ENCODE measurements around the gene CCDC178. TPM values are rescaled to one million over a fixed set of nuclear protein-coding genes. Genes with fewer than 3 reads are reported as not detected.

CCDC178 gene, protein sequence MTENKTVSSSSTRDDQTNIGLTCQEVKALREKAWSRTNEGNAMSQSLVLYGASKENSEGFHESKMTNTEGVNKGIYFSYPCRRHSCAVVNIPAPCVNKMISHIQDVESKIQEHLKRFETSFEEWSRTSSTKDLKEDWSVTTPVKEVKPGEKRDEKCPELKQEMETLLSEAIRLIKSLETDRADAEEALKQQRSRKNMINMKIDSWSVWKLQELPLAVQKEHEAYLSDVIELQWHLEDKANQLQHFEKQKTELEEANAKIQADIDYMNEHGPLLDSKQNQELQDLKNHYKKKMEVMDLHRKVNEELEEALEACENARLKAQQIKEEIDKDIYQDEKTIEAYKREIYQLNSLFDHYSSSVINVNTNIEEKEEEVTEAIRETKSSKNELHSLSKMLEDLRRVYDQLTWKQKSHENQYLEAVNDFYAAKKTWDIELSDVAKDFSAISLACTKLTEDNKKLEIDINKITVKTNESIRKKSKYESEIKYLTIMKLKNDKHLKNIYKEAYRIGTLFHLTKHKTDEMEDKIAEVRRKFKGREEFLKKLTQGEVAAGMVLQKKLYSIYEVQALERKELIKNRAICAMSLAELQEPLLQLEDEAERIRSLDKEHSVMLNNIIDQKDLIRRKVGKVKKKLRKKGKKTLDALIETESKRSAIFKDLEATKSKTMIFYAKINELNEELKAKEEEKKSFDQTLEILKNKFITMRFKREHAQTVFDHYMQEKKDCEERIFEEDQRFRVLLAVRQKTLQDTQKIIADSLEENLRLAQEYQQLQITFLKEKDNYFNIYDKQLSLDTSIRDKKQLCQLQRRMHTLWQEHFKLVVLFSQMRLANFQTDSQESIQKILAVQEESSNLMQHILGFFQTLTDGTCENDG
- total RNA-seq = not detected

DNA sequence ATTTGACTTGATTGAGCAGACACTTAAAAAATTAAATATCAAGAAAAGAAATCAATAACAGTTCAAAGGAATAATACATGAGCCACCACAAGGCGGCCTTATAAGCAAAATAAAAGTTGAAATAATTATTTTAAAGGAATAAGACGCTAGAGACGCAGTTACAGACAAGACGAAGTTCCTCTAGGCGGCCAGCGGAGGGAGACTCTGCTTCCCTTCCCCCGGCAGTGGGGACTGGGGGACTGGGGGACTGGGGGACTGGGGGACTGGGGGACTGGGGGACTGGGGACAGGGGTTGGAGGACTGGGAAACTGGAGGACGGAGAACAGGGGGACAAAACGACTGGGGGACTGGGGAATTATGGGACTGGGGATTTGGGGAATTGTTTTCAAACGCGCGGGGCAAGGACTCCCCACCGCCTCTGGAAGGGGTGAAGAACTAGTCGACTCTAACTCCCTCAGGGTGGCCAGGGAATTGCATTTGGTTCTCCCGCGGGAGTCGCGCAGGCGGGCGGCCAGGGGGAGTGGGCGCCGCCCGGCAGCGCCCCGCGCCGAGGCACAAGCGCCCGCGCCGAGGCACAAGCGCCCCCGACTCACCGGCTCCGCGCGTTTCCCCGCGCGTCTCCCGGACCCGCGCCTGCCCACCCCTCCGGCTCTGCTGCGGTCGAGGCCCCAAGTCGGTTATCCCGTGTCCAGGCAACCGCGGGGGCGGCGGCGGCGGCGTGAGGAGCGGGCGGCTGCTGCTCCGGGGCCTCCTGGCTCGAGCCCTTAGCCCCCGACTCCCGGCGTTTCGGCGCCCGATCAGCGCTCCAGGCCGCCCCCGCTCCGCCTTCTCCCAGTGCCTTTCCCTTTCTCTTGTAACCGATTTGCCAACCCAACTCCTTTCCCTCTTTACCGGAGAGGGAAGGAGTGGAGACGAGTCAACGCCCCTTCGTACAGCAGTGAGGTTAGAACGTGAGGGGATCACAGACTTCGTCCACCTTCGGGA lies at the start of gene CCDC178:
TSS of gene CCDC178 (minus strand) at position 662 of the 984 bp plus-strand sequence. CDS start 28,633 bp downstream, outside the sequence.
- peaks cover 26% of the 10 kb centered on the region for H3K27me3 Mint-ChIP-seq (ENCODE audit: low read depth)
- no peaks in the 10 kb centered on the region for H3K4me1 Mint-ChIP-seq (ENCODE audit: low read depth)
- H3K4me3 Mint-ChIP-seq = no peak within 1 kb of the TSS
- H3K9me3 Mint-ChIP-seq = peaks cover 4 to 6% of the 10 kb centered on the region in 2 donors
- DNase-seq (no peak), ATAC-seq (replicated peaks in 1 of 2) (no peak)
- H3K27ac Mint-ChIP-seq = no peak within 1 kb of the TSS
- H3K36me3 Mint-ChIP-seq (ENCODE audit: insufficient read depth in 2 of 2) = peaks cover 0 to 3% of the 10 kb centered on the region in 2 donors

DNA sequence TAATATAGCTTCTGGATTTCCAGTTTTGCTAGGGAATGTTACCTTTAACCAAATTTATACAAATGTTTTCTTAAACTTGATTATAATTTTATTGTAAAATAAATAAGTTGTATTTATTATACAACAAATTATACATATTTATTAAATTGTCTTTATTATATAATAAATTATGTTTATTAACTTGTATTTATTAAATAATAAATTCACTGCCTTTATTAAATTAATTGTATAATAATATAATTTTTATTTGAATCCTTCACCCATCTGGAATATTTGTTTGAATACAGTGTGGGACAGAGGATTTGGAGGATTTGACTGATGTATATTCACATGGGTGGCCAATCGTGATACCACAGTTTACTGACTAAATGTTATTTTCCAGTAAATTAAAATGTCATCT lies 43.4 kb upstream of the CCDC178 start:
- H3K4me1 Mint-ChIP-seq (ENCODE audit: low read depth) = no peaks in the 10 kb centered on the region
- no peak for DNase-seq
- no peaks in the 10 kb centered on the region for H3K36me3 Mint-ChIP-seq (ENCODE audit: insufficient read depth in 2 of 2)
- H3K27me3 Mint-ChIP-seq (ENCODE audit: low read depth) = no peaks in the 10 kb centered on the region
- H3K4me3 Mint-ChIP-seq = no peak overlapping the region
- peaks cover 1 to 2% of the 10 kb centered on the region in 2 donors for H3K9me3 Mint-ChIP-seq
- no peak for ATAC-seq (replicated peaks in 1 of 2)
- H3K27ac Mint-ChIP-seq = no peak overlapping the region

DNA sequence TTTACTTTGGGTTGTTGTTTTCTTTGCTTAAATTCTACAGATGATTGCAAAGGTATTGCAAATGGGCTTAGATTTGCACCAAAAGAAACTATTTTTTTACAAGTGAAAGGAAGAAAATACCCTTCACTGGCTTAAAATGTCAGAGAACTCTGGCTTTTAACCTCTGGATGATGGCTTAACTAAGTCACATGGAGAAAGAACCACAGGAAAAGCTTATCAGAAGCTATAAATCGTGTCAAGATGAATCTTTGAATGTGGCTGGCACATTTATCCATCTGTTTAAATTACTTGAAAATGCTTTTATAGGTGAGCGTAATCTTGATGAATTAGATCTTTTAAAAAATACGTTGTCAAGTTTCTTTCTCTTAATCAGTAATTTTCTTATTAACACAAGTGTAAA lies 32.0 kb upstream of the CCDC178 start:
- Mint-ChIP-seq H3K27ac (no peak overlapping the region), H3K36me3 (ENCODE audit: insufficient read depth in 2 of 2) (no peaks in the 10 kb centered on the region), H3K27me3 (ENCODE audit: low read depth) (no peaks in the 10 kb centered on the region), H3K9me3 (peaks cover 0 to 2% of the 10 kb centered on the region in 2 donors), H3K4me3 (no peak overlapping the region), H3K4me1 (ENCODE audit: low read depth) (no peaks in the 10 kb centered on the region)
- no peak for DNase-seq
- ATAC-seq (replicated peaks in 1 of 2) = no peak

DNA sequence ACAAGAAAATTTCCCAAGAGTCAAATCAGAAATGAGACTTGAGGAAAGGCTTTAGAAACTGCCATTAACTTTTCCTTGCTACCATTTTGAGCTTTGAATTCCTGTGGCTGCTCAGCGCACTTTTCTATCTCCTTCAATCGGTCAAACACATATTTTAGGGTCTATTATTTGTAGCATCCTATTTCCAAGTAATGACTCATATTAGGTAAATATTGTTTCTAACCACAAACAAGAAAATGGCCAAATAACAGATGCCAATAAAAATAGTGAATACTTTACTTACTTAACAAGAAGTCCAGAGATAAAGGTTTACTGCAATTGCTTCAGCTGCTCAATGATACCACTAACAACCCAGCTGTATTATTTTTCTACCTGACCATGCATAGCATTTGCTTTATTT lies 29.7 kb upstream of the CCDC178 start:
- Mint-ChIP-seq H3K27me3 (ENCODE audit: low read depth) (no peaks in the 10 kb centered on the region), H3K27ac (no peak overlapping the region), H3K4me3 (no peak overlapping the region), H3K9me3 (peaks cover 2% of the 10 kb centered on the region in 2 donors), H3K36me3 (ENCODE audit: insufficient read depth in 2 of 2) (no peaks in the 10 kb centered on the region), H3K4me1 (ENCODE audit: low read depth) (no peaks in the 10 kb centered on the region)
- no peak for DNase-seq
- no peak for ATAC-seq (replicated peaks in 1 of 2)

DNA sequence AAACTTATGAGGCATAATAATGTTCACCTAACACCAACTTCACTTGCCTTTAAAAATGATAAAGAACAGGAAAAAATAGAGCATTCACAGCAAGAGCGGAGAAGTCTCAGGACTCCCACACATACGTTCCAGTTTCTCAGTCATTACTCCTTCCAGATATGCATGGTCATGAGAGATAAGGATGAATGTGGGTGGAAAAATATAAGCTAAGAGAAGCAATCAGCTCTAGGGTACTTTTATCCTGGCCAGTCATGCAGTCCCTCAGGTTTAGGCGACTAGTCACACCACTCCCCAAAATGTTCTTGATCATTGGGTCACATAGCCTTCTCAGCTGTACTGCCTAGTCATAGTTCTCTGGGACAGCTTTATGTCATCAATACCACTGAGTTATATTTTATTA lies 29.2 kb upstream of the CCDC178 start:
- ATAC-seq (replicated peaks in 1 of 2) = no peak
- Mint-ChIP-seq H3K36me3 (ENCODE audit: insufficient read depth in 2 of 2) (no peaks in the 10 kb centered on the region), H3K27ac (no peak overlapping the region), H3K4me1 (ENCODE audit: low read depth) (no peaks in the 10 kb centered on the region), H3K9me3 (peaks cover 2% of the 10 kb centered on the region in 2 donors), H3K27me3 (ENCODE audit: low read depth) (no peaks in the 10 kb centered on the region), H3K4me3 (no peak overlapping the region)
- DNase-seq = no peak

DNA sequence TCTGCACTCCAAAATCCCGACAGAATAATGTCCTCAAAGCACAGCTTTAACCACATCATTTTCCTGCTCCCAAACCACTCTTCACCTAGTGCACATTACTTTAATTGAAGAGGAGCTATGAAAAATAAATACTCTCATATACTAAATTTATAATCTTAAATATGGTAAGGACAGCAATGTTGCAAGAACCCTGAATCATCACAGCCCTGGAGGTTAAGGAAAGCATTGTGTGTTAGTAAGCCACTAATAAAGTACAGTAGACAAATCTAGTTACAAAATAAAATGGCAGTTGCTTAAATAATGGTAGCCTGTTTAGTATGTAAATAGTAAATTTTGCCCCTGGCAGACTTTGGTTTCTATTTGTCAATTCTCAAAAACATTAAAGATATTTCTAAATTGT lies 27.0 kb upstream of the CCDC178 start:
- H3K9me3 Mint-ChIP-seq = peaks cover 2% of the 10 kb centered on the region in 2 donors
- H3K36me3 Mint-ChIP-seq (ENCODE audit: insufficient read depth in 2 of 2) = no peaks in the 10 kb centered on the region
- no peaks in the 10 kb centered on the region for H3K4me1 Mint-ChIP-seq (ENCODE audit: low read depth)
- DNase-seq = no peak
- H3K27me3 Mint-ChIP-seq (ENCODE audit: low read depth) = no peaks in the 10 kb centered on the region
- no peak overlapping the region for H3K27ac Mint-ChIP-seq
- no peak for ATAC-seq (replicated peaks in 1 of 2)
- H3K4me3 Mint-ChIP-seq = no peak overlapping the region

DNA sequence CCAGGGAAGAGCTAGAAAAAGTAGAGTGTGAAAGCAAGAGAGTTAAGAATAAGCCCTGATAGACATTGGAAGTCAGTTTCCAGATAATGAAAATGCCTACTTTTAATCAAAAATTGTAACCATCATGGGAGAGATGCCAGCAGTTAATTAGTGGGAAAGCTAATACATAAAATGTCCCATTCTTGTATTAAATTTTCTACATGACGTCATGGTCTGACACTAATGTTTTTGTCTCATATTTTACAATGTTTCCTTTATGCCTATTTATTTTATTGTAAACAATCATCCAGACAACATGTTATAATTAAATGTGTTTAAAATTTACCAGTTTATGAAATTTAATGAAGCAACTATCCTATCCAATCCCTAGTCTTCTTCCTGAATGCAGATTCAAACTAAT lies 26.3 kb upstream of the CCDC178 start:
- Mint-ChIP-seq H3K4me1 (ENCODE audit: low read depth) (no peaks in the 10 kb centered on the region), H3K4me3 (no peak overlapping the region), H3K36me3 (ENCODE audit: insufficient read depth in 2 of 2) (no peaks in the 10 kb centered on the region), H3K27ac (no peak overlapping the region), H3K27me3 (ENCODE audit: low read depth) (no peaks in the 10 kb centered on the region), H3K9me3 (peaks cover 2 to 3% of the 10 kb centered on the region in 2 donors)
- DNase-seq (no peak), ATAC-seq (replicated peaks in 1 of 2) (no peak)

DNA sequence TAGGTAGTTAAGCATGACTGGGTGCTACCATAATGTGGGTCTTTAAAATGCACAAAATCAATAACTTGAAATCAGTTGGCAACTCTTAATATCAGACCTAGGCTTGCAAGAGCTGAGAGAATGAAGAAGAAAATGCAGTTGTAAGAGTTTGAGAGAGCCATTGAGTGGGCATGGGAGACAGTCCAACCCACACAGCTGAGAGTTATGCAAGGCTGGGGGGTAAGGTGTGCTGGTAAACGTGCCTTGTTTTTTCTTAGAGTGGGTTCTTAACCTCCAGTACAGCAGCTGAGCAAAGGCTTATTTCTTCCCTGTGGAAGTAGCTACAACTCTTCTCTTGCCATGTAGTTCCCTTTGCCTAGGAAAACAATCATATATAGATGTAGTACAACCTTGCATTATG lies 20.2 kb upstream of the CCDC178 start:
- no peaks in the 10 kb centered on the region for H3K4me1 Mint-ChIP-seq (ENCODE audit: low read depth)
- DNase-seq = no peak
- H3K4me3 Mint-ChIP-seq = no peak overlapping the region
- H3K36me3 Mint-ChIP-seq (ENCODE audit: insufficient read depth in 2 of 2) = no peaks in the 10 kb centered on the region
- no peak for ATAC-seq (replicated peaks in 1 of 2)
- H3K9me3 Mint-ChIP-seq = peaks cover 1 to 6% of the 10 kb centered on the region in 2 donors
- H3K27me3 Mint-ChIP-seq (ENCODE audit: low read depth) = no peaks in the 10 kb centered on the region
- no peak overlapping the region for H3K27ac Mint-ChIP-seq

DNA sequence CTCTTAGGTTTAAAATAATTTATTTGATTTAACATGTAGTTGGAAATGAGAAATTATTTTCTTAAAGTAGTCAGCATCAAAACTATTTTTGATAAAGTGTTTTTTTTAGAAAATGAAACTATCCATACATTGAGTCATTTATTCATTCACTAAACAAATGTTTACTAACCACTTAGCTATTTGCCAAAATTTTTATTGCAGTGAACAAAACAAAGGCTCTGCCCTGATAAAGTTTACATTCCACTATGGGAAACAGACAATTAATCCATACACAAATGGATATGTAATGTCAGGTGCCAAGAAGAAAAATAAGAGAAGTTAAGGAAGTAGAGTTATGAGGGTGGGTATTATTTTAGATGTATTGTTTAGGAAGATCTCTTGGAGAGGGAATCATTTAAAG lies 19.1 kb upstream of the CCDC178 start:
- DNase-seq = no peak
- ATAC-seq (replicated peaks in 1 of 2) = no peak
- H3K27me3 Mint-ChIP-seq (ENCODE audit: low read depth) = no peaks in the 10 kb centered on the region
- H3K4me1 Mint-ChIP-seq (ENCODE audit: low read depth) = no peaks in the 10 kb centered on the region
- H3K9me3 Mint-ChIP-seq = peaks cover 1 to 9% of the 10 kb centered on the region in 2 donors
- H3K36me3 Mint-ChIP-seq (ENCODE audit: insufficient read depth in 2 of 2) = no peaks in the 10 kb centered on the region
- H3K27ac Mint-ChIP-seq = no peak overlapping the region
- H3K4me3 Mint-ChIP-seq = no peak overlapping the region

DNA sequence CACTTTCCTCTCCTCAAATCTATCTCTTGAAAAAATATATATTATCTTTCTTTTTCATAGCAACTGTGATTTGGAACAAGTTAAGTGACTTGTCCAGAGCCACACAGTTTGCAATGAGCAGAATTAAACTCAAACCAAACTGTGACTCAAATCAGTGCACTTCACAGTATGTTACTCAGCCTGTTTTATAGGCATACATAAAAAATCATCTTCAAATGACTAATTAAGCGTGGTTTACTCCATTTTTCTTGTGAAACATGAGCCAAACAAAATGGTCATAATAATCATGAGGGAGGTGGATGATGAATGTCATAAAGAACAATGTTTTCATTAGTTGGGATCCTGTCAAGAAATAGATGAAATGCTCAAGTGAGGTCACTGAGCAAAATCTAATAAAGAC lies 6.1 kb upstream of the CCDC178 start:
- H3K27ac Mint-ChIP-seq = no peak overlapping the region
- DNase-seq (no peak), ATAC-seq (replicated peaks in 1 of 2) (no peak)
- H3K4me1 Mint-ChIP-seq (ENCODE audit: low read depth) = no peaks in the 10 kb centered on the region
- H3K9me3 Mint-ChIP-seq = no peaks in the 10 kb centered on the region
- peaks cover 8% of the 10 kb centered on the region for H3K27me3 Mint-ChIP-seq (ENCODE audit: low read depth)
- H3K36me3 Mint-ChIP-seq (ENCODE audit: insufficient read depth in 2 of 2) = no peaks in the 10 kb centered on the region
- H3K4me3 Mint-ChIP-seq = no peak overlapping the region

DNA sequence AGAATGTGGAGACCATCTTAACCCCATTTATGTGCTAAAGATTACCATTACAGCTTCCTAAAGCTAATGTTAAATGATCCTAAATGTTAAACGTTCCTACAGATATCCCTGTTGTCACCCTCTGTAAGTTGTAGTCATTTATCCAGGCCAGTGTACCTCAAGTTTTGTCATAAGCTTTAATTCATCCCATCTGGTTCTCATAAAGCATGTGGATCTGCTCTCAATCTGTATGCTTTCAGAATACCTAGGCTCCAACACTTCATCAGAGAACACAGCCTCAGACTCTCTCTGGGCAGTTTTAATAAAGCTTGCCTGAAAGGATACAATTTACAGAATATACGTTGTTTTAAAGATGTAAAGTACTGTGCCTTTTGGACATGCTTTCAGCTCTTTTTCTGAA lies 4.2 kb upstream of the CCDC178 start:
- no peak overlapping the region for H3K4me3 Mint-ChIP-seq
- no peaks in the 10 kb centered on the region for H3K4me1 Mint-ChIP-seq (ENCODE audit: low read depth)
- H3K36me3 Mint-ChIP-seq (ENCODE audit: insufficient read depth in 2 of 2) = peaks cover 0 to 3% of the 10 kb centered on the region in 2 donors
- peaks cover 21% of the 10 kb centered on the region for H3K27me3 Mint-ChIP-seq (ENCODE audit: low read depth)
- H3K9me3 Mint-ChIP-seq = no peaks in the 10 kb centered on the region
- DNase-seq (no peak), ATAC-seq (replicated peaks in 1 of 2) (no peak)
- H3K27ac Mint-ChIP-seq = no peak overlapping the region

DNA sequence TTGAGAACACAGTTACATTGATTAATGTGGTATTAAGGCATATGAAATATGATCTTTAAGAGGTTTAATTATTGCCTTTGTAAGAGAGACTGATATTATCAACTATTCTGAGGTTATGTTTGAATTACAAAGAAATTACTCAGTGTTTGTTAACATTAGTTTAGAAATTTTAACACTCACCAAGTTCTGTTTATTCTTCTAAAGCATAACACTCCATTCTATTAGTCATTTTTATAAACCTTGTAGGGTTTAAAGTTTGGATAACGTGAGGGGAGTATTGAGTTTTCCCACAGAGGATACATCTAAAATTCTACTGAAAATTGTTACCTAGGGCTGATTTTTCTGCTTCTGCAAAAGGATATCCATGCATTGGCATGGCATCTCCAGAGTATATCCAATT lies 7.7 kb downstream of the CCDC178 start:
- Mint-ChIP-seq H3K36me3 (ENCODE audit: insufficient read depth in 2 of 2) (no peaks in the 10 kb centered on the region), H3K4me1 (ENCODE audit: low read depth) (no peaks in the 10 kb centered on the region), H3K27ac (no peak overlapping the region), H3K4me3 (no peak overlapping the region), H3K27me3 (ENCODE audit: low read depth) (no peaks in the 10 kb centered on the region), H3K9me3 (peaks cover 0 to 3% of the 10 kb centered on the region in 2 donors)
- no peak for DNase-seq
- no peak for ATAC-seq (replicated peaks in 1 of 2)
